Measurements from ENCODE around the gene VPREB1.
"Not testable (repeated sequence)": the region's sequence is repeated elsewhere in the genome, so short reads cannot be mapped to it uniquely, and the experiment has no call there.

DNA sequence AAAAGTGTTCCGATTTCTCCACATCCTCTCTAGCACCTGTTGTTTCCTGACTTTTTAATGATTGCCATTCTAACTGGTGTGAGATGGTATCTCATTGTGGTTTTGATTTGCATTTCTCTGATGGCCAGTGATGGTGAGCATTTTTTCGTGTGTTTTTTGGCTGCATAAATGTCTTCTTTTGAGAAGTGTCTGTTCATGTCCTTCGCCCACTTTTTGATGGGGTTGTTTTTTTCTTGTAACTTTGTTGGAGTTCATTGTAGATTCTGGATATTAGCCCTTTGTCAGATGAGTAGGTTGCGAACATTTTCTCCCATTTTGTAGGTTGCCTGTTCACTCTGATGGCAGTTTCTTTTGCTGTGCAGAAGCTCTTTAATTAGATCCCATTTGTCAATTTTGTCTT is 32.8 kb downstream of the VPREB1 start:
- TF ChIP-seq, protein P1, sequence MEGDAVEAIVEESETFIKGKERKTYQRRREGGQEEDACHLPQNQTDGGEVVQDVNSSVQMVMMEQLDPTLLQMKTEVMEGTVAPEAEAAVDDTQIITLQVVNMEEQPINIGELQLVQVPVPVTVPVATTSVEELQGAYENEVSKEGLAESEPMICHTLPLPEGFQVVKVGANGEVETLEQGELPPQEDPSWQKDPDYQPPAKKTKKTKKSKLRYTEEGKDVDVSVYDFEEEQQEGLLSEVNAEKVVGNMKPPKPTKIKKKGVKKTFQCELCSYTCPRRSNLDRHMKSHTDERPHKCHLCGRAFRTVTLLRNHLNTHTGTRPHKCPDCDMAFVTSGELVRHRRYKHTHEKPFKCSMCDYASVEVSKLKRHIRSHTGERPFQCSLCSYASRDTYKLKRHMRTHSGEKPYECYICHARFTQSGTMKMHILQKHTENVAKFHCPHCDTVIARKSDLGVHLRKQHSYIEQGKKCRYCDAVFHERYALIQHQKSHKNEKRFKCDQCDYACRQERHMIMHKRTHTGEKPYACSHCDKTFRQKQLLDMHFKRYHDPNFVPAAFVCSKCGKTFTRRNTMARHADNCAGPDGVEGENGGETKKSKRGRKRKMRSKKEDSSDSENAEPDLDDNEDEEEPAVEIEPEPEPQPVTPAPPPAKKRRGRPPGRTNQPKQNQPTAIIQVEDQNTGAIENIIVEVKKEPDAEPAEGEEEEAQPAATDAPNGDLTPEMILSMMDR (conservative IDR thresholded peaks at IDR 0.05; ENCODE audit: low read depth, low read length), result not testable (repeated sequence)
- not testable (repeated sequence) for TF ChIP-seq EZH2 (IDR thresholded peaks at IDR 0.05; ENCODE audit: borderline replicate concordance, low read depth, low read length, poor library complexity, severe bottlenecking)
